Dermis microvascular lymphatic vessel endothelial cell (primary cell): ENCODE data around the gene YAE1. TPM values are rescaled to one million over a fixed set of nuclear protein-coding genes. Genes with fewer than 3 reads are reported as not detected.

Experiments
- DNase-seq, 2 donors: peaks; one replicate each; pipeline versions ENCODE4 v3.0.0 to v3.0.0-alpha.2; 2010; ENCODE audit warnings: low read depth in 2 of 2
- total RNA-seq: library from RNA; depleted of rRNA; stranded (reverse); fragments of >200 nt; gene quantifications from 2 replicates; pipeline ENCODE4 v1.2.1, GENCODE V29; 2014

YAE1 gene
- total RNA-seq, 1 donor from 2014 or later = 16.4 TPM

GRCh38 chr7:39554583-39555165, 11.5 kb upstream of the YAE1 start:
- no peak for DNase-seq

GRCh38 chr7:39557222-39557621, 9.0 kb upstream of the YAE1 start:
- DNase-seq = no peak

- DNase-seq = no peak
Measured at GRCh38 chr7:39557911-39558310, 8.3 kb upstream of the YAE1 start.

- DNase-seq = no peak
Measured at GRCh38 chr7:39560408-39560807, 5.8 kb upstream of the YAE1 start.

GRCh38 chr7:39560997-39561396, 5.2 kb upstream of the YAE1 start:
- DNase-seq = no peak

GRCh38 chr7:39565538-39565937, 666 bp upstream of the YAE1 start:
- no peak for DNase-seq

- no peak for DNase-seq
Measured at GRCh38 chr7:39567294-39567693, 1.1 kb downstream of the YAE1 start.

- no peak for DNase-seq
Measured at GRCh38 chr7:39574673-39575349, 8.6 kb downstream of the YAE1 start.

GRCh38 chr7:39577229-39577874, 11.1 kb downstream of the YAE1 start:
- no peak for DNase-seq

GRCh38 chr7:39580149-39580874, 14.1 kb downstream of the YAE1 start:
- peak; percentile 85 to 96 for DNase-seq

GRCh38 chr7:39582536-39582935, 16.3 kb downstream of the YAE1 start:
- DNase-seq = no peak

GRCh38 chr7:39583539-39583938, 17.3 kb downstream of the YAE1 start:
- DNase-seq = no peak

- DNase-seq = no peak
Measured at GRCh38 chr7:39587393-39587792, 21.2 kb downstream of the YAE1 start.

- no peak for DNase-seq
Measured at GRCh38 chr7:39588416-39588815, 22.2 kb downstream of the YAE1 start.

- peak in 1 of 2 donors; percentile 98 for DNase-seq
Measured at GRCh38 chr7:39589323-39590111, 23.3 kb downstream of the YAE1 start.

- peak; percentile 41 to 90 for DNase-seq
Measured at GRCh38 chr7:39592586-39592985, 26.4 kb downstream of the YAE1 start.

GRCh38 chr7:39594988-39595620, 28.9 kb downstream of the YAE1 start:
- peak; percentile 61 to 97 for DNase-seq

- no peak for DNase-seq
Measured at GRCh38 chr7:39602351-39602750, 36.1 kb downstream of the YAE1 start.

GRCh38 chr7:39603924-39604323, 37.7 kb downstream of the YAE1 start:
- DNase-seq = peak in 1 of 2 donors; percentile 80

- no peak for DNase-seq
Measured at GRCh38 chr7:39605087-39605486, 38.9 kb downstream of the YAE1 start.

GRCh38 chr7:39606352-39606751, 40.1 kb downstream of the YAE1 start:
- no peak for DNase-seq
